H1 (cell line): Measurements from ENCODE around the gene UNC50. TPM values are rescaled to one million over a fixed set of nuclear protein-coding genes. Genes with fewer than 3 reads are reported as not detected.

Source experiments
- CBX5 ChIP-seq: fragments of 300-800, 300-1000 bp; sonication (generic); IDR thresholded peaks from 2 replicates; pipeline ENCODE4 v1.7.1; 2016; ENCODE audit warnings: antibody characterized with exemption, low read length, low read depth
- polyA plus RNA-seq, 7 experiments: library from polyadenylated mRNA; depleted of rRNA in 3 of 7; stranded (reverse) in 5 of 7; unstranded in 2 of 7; fragments of >200 nt in 5 of 7; fragments of 200-250 nt in 2 of 7; gene quantifications; 1 replicate in 5 of 7; 2 replicates in 1 of 7; 4 replicates in 1 of 7; pipeline versions ENCODE4 v1.2.1 to v1.2.3, GENCODE V29; 2011 to 2013; ENCODE audit warnings: missing spikeins in 2 of 7, mixed read lengths in 2 of 7
- total RNA-seq: library from RNA; stranded (reverse); fragmentation: NEBNext Ultra II Directional; extraction: Animal tissue kit (Norgen Biotek cat#: 25700); gene quantifications from 2 replicates; pipeline ENCODE4 v1.2.1, GENCODE V29; 2021

Gene UNC50
- total and polyA plus RNA-seq, 2 of the 8 experiments (the other 6 are each of a cell fraction or from before 2014, with no cell fraction given): 33.4 to 58.5 TPM

GRCh38 chr2:98586551-98587140 is 21.7 kb upstream of the UNC50 start (continued):
- no peak for TF ChIP-seq CBX5
- TF ChIP-seq, all 59 proteins: peak for 0
